ENCODE data around the gene LTBP2.

GRCh38 chr14:74630881-74631690, 19.0 kb upstream of the LTBP2 start:
- TF ChIP-seq EP300 (IDR thresholded peaks at IDR 0.05) (no peak), CTCF (IDR thresholded peaks at IDR 0.05) (no peak)

Measured in stomach (tissue), 4 donors.